Middle frontal gyrus (tissue), 1 donor: ENCODE results near the gene TMEM52B.
"Not testable (repeated sequence)": the region's sequence is repeated elsewhere in the genome, so short reads cannot be mapped to it uniquely, and the experiment has no call there.

Experiments
- DNase-seq: peaks from one replicate; pipeline ENCODE4 v3.0.0-alpha.2; 2015; ENCODE audit warnings: low spot score; ENCODE audit errors: extremely low spot score

The TMEM52B gene

GRCh38 chr12:10171973-10172728 lies 6.7 kb upstream of the TMEM52B start, which contains the start of gene OLR1:
Gene OLR1 (minus strand): TSS chr12:10172132. CDS start chr12:10172077, 55 bp downstream.
- no peak for DNase-seq

GRCh38 chr12:10174986-10175614 lies 3.7 kb upstream of the TMEM52B start:
- DNase-seq, result no peak

GRCh38 chr12:10175846-10176636 lies 2.8 kb upstream of the TMEM52B start:
- no peak for DNase-seq

- no peak for DNase-seq
These were observed 947 bp downstream of the TMEM52B start for GRCh38 chr12:10179776-10180181.

- DNase-seq, result no peak
These were observed 3.7 kb downstream of the TMEM52B start for GRCh38 chr12:10182354-10183049.

GRCh38 chr12:10184261-10184843 lies 5.5 kb downstream of the TMEM52B start:
- DNase-seq, result no peak

GRCh38 chr12:10186299-10186698 lies 7.5 kb downstream of the TMEM52B start:
- no peak for DNase-seq

- not testable (repeated sequence) for DNase-seq
These were observed 8.1 kb downstream of the TMEM52B start for GRCh38 chr12:10186958-10187357.

- no peak for DNase-seq
These were observed 10.8 kb downstream of the TMEM52B start for GRCh38 chr12:10189653-10190052.

GRCh38 chr12:10190558-10191388 lies 11.9 kb downstream of the TMEM52B start:
- peak; percentile 64 for DNase-seq

- DNase-seq, result no peak
These were observed 13.0 kb downstream of the TMEM52B start for GRCh38 chr12:10191865-10192264.

- no peak for DNase-seq
These were observed 15.4 kb downstream of the TMEM52B start for GRCh38 chr12:10194160-10194670.

GRCh38 chr12:10196210-10196609 lies 17.4 kb downstream of the TMEM52B start:
- DNase-seq, result no peak

GRCh38 chr12:10197879-10198278 lies 19.0 kb downstream of the TMEM52B start:
- DNase-seq, result no peak

GRCh38 chr12:10204495-10204894 lies 25.7 kb downstream of the TMEM52B start:
- DNase-seq, result not testable (repeated sequence)

- no peak for DNase-seq
These were observed 26.5 kb downstream of the TMEM52B start for GRCh38 chr12:10205220-10205807.

GRCh38 chr12:10207136-10207535 lies 28.3 kb downstream of the TMEM52B start:
- no peak for DNase-seq

GRCh38 chr12:10210225-10210624 lies 31.4 kb downstream of the TMEM52B start:
- DNase-seq, result no peak

- no peak for DNase-seq
These were observed 32.5 kb downstream of the TMEM52B start for GRCh38 chr12:10211101-10211939.
